T-helper 9 cell (primary cell): ENCODE measurements around the gene EEF2K.
"Not testable (repeated sequence)": the region's sequence is repeated elsewhere in the genome, so short reads cannot be mapped to it uniquely, and the experiment has no call there.

Experiments used
- DNase-seq: peaks from one replicate; pipeline ENCODE4 v3.0.0-alpha.2; 2020

The EEF2K gene

DNA sequence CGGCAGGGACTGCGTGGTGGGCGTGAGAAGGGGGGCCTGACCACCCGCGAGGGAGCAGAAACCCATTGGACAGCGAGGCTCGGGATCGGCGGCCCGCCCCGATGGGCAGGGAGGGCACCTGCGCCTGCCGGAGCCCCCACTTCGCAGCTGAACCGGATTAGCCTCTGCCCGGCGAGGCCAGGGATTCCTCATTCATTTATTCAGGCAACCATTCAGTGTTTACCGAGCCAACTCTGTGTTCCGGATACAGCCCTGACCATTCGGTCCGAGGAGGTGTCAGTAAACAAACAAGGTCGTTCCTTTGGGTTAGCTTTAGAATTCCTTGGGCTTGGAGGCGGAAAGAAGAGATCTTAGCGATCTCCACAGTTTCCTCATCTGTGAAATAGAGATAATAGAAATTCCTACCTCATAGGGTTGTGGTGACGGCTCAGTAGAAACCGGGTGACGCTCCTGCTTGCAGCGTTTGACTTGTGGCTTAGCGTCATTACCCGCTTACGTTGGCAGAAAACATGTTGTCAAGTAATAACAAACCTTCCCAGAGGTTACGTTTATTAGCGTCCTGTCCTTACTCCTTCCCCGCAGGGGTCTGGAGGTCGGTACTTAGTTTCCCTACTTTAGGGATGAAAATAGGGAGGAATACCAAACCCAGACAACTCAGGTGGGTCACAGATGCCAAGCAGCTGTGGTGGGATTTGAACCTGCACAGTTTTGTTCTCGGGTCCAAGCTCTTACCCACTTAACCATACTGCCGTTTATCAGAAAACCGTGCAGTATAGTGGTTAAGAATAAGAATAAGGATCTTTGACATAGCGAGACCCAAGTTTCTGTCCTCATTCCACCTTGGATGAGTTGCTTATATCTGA lies 92.0 kb downstream of the EEF2K start:
- DNase-seq = peak; percentile 59

DNA sequence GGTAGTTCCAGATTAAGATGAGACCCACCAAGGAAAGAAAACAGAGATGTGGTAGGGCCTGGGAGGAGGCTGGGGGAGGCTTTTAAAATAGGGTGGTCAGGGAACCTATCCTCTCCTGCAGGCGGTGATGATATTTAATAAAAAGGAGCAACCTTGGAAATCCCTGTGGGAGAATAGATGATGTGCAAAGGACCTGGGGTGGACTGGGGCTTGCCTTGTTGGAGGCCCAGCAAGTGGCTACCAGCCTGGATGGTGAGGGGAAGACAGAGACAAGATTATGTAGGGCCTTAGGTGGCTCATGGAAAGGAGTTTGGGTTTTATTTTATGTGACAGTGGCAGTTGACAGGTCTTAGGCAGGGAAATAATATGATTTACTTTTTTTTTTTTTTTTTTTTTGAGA lies 93.0 kb downstream of the EEF2K start:
- DNase-seq = no peak

DNA sequence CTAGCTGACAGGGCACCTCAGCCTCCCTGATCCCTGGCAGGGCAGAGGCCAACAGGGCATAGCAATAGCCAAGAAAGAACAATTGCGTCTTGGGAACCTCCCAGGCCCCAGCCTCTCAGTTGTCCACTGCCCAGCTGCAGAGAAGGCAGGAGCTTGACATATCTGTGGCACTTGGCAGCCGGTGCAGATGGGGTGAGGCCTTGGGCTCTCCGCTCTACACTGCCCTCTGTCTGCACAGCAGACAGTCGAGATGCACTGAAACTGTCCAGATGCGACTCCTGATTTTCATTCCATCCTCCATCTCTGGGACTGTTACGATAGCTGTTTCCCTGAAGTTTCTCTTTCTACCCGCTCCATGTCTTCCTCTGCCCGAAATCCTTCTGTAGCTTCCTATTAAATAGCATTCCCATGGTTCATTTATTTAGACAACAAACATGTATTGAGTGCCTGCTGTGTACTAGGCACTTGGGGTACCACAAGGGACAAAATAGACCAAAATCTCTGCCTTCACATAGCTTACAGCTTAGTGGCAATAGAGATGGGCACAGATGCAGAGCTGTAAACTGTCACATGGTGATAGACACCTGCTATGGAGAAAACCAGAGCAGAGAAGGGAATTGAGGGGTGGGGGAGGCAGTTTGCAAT lies 94.5 kb downstream of the EEF2K start:
- DNase-seq = no peak

- DNase-seq = not testable (repeated sequence)
These were observed 95.3 kb downstream of the EEF2K start for GRCh38 chr16:22301423-22301822.

DNA sequence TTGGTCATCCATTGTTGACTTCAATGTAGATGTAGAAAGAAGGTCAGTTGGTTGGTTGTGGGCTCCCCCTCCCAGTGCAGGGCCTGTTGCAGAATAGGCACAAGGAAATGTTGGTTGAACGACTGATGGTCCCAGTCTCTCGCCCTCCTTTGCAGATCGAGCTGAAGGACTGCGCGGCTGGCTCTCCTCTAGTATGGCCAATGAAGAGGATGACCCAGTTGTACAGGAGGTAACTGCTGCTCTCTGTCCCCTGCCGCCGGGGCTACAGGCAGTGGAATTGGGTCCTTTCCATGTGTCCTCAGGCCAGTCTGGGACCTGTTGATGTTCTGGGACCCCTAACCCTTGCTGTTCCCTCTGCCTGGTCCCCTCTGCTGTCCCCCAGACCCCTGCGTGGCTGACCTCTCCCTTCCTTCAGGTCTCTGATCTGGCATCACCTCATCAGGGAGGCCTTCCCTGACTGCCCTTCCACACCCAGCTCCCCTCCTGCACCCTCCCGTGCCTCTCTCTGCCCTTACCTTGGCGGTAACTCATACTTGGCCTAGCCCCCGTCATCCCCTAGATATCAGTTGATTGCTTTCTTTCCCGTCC lies 96.8 kb downstream of the EEF2K start:
- no peak for DNase-seq

DNA sequence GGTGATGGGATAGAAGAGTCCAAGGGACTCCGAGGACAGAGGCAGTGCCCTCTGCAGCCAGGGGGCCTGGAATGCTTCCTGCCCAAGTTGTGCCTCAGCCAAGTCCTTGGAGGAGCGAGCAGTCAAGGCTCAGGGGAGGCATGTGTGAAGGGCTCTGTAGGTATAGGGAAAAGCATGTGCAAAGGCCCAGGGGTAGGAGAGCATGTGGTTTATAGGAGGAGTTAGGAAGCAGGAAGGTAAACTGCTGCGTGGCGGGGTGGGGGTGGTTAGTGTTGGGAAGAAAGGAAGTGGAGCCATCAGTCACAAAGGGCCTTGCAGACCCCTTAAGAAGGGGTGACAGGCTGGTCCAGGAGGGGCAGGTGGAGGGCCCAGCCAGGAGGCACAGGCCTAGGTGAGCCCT lies 98.3 kb downstream of the EEF2K start:
- no peak for DNase-seq

DNA sequence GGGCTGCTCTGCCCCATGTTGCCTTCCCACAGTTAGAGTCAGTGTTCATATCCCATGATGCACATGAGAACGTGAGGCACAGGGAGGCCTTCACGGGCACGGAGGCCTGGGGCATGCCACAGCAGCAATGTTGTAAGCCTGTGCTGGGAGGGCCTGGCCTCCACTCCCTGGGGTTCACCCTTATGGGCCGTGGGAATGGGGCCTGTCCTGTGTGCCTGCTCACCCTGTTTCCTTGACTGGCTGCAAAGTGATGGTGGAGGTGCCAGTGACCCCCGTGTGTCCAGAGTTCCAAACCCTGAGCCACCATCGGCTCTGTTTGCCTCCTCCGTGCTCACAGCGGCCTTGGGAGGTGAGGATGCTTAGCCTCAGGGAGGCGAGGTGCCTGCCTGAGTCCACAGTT lies 100.7 kb downstream of the EEF2K start:
- no peak for DNase-seq

GRCh38 chr16:22307838-22308237 lies 101.8 kb downstream of the EEF2K start:
- DNase-seq = no peak

GRCh38 chr16:22308824-22309520 lies 102.9 kb downstream of the EEF2K start:
- DNase-seq = no peak

DNA sequence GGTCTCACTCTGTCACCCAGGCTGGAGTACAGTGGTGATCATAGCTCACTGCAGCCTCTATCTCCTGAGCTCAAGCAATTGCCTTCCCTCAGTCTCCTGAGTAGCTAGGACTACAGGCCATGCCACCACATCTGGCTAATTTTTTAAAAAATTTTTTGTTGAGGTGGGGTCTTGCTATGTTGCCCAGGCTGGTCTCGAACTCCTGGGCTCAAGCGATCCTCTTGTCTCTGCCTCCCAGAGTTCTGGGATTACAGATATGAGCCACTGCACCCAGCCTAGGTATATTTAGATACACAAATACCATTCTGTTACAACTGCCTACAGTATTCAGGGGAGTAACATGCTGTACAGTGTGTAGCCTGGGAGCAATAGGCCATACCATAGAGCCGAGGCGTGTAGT lies 105.4 kb downstream of the EEF2K start:
- DNase-seq = no peak

DNA sequence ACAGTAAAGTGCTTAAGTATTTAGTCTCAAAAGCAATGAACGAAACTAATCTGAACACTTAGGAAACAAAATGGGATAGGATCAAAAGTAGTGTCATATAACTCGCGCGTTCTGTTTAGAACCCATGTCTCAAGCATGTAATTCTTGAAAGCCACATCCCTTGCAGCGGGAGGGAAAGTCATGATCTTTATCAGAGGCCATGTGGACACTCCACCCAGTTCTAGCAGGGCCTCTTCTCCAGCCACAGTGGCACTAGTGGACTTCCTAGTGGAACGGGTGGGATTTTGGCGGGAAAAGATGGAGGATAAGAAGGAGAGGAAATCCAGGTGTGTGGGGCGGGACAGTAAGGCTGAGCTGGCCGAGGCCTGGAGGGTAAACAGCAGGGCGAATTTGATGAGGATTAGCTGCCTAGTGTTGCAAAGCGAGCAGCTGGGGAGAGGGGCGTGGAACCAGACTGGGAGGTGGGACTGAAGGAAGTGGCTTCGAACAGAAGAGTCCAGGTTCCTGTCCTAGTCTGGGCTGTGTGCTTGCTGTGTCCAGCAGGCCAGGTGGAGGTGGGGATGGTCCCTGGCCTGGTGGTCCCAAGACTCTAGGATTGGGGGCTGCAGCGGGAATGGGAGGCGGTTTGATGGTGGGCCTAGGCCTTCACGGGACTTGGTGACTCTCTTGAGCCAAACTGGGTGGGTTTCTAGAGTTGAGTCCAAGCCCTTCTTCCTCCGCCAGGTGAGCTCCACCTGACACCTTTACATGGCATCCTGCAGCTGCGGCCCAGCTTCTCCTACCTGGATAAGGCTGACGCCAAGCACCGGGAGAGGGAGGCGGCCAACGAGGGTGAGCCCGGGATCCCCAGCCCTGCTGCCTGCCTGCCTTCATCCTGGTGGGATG lies 107.1 kb downstream of the EEF2K start:
- no peak for DNase-seq

GRCh38 chr16:22313876-22314470 lies 107.9 kb downstream of the EEF2K start:
- no peak for DNase-seq

- no peak for DNase-seq
These were observed 108.9 kb downstream of the EEF2K start for GRCh38 chr16:22314661-22315626.

DNA sequence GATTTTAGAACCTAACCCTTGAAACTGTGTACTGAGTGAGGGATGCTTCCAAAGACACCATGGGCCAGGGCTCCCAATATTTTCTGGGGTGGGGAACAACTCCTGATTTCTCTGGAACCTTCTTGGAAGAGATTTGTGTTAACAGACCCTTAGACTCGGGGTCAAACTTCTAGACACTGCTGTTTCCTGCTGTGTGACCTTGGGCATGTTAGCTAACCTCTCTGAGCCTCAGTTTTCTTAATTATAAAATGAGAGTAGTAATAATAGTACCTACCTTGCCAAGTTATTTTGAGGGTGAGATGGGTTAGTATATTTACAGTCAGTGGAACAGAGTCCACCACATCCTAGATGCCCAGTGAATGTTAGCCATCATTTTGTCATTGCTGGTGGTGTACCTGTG lies 109.9 kb downstream of the EEF2K start:
- DNase-seq = no peak

DNA sequence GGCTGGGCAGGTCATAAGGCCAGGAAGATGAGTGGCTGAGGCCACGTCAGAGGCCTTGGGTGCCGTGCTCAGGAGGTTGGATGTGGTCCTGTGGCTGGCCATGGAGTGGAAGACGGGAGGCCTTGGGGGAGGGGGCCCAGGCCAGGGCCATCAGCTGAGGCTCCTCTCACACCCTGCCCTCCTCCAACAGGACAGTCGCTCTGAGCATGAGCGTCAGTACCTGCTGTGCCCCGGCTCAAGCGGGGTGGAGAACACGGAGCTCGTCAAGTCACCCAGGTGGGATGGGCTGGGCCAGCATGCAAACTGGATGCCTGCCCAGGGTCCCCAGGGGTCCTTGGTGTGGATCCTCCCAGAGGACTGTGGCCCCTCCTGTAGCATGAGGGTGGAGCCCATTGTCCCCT lies 110.3 kb downstream of the EEF2K start:
- DNase-seq = no peak

DNA sequence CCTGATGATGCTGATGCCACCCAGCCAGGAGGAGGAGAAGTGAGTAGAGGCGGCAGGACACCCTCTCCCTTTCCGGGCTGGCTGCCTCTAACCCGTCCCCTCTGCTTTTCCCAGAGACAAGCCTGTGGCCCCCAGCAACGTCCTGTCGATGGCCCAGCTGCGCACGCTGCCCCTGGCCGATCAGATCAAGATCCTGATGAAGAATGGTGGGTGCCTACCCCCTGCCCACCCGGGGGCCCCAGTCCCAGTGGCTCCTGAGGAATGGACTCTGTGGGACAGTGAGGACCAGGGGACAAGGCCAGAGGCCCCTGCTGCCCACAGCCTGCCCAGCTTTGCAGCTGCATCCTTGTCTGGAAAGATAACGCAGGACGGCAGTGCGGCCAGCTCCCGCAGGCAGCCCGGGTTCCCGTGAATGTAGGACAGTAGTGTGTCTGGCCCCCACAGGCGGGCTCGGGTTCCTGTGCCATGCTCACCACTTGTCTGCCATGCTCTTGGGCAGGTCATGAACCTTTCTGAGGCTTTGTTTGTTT lies 111.0 kb downstream of the EEF2K start:
- no peak for DNase-seq

DNA sequence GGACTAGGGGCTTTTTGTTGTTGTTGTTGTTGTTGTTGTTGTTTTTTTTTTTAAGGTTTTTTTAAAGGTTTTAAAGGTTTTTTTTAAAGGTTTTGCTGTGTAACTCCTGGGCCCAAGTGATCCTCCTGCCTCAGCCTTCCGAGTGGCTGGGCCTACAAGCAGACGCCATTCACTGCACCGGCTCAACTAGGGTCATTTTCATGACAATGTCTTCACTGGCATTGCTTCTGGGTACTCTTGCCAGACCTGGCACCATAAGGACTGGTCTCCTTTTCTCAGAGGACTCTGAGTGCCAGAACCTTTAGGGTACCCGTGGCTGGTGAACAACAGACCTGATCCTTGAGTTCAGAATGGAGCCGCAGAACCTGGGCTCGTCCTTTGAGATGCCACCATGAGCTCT lies 111.5 kb downstream of the EEF2K start:
- DNase-seq = no peak

- DNase-seq = peak; percentile 65
These were observed 112.7 kb downstream of the EEF2K start for GRCh38 chr16:22318690-22319358.

DNA sequence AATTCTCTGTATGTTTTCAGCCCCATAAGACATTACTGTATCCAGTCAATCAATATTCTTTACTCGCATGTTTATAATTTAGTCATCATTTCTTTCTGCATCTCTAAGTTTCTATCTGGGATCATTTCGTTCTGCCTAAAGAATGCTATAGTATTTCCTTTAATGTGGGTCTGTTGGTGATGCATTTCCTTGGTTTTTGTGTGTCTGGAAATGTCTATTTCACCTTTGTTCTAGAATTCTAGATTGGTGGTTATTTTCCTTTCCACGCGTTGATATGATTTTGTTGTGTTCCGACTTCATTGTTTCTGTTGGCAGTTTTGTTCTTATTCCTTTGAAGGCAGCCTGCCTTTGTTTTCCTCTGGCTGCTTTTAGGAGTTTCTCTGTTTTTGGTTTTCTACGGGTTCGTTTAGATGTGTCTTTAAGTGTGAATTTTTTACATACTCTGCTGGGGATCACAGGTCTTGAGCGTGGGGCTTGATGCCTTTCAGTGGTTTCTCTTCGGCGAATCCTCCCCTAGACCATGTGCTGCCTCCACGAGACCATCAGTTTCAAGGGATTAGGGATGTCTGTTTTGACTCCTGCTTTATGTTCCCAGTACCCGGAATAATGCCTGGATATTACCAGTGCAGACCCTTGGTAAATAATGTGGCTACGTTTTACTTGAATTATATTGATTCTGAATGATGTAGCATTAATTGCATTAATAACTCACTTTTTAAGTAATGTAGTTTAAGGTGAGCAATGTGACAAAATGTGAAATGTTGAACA lies 114.7 kb downstream of the EEF2K start:
- DNase-seq = no peak
